ENCODE data around the gene DPP6.

Gene DPP6

GRCh38 chr7:154512121-154512833 lies 460.1 kb downstream of the DPP6 start:
- H3K4me3 ChIP-seq (ENCODE audit: low read depth, low read length) = no peak overlapping the region
- TF ChIP-seq CTCF (IDR thresholded peaks at IDR 0.05; ENCODE audit: low read depth, low read length, missing control alignments) = no peak
- no peak for DNase-seq (ENCODE audit: low read depth)

- TF ChIP-seq CTCF (IDR thresholded peaks at IDR 0.05; ENCODE audit: low read depth, low read length, missing control alignments) = no peak
- no peak overlapping the region for H3K4me3 ChIP-seq (ENCODE audit: low read depth, low read length)
- no peak for DNase-seq (ENCODE audit: low read depth)
Measured at GRCh38 chr7:154517768-154518167, 465.6 kb downstream of the DPP6 start.

DNA sequence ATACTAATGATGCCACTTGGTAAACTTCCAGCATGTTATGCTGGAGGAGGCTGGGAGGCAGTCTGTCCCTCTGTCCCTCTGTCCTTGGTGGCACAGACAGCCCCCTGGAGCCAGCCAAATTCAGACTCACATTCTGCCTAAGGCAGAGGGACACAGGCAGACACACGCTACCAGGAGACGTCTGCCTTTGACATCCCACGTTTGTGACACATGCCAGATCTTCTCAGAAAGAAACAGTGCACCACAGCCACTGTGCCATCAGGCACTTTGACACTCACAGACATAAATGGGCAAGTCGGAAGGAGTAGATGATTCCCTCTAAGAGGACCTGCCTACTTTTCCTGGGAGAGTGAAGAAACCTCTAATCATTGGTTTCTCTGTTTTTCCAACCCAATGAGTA lies 467.0 kb downstream of the DPP6 start:
- no peak for TF ChIP-seq CTCF (IDR thresholded peaks at IDR 0.05; ENCODE audit: low read depth, low read length, missing control alignments)
- no peak for DNase-seq (ENCODE audit: low read depth)
- H3K4me3 ChIP-seq (ENCODE audit: low read depth, low read length) = no peak overlapping the region

GRCh38 chr7:154530136-154530535 lies 477.9 kb downstream of the DPP6 start:
- no peak overlapping the region for H3K4me3 ChIP-seq (ENCODE audit: low read depth, low read length)
- no peak for TF ChIP-seq CTCF (IDR thresholded peaks at IDR 0.05; ENCODE audit: low read depth, low read length, missing control alignments)
- DNase-seq (ENCODE audit: low read depth) = no peak

DNA sequence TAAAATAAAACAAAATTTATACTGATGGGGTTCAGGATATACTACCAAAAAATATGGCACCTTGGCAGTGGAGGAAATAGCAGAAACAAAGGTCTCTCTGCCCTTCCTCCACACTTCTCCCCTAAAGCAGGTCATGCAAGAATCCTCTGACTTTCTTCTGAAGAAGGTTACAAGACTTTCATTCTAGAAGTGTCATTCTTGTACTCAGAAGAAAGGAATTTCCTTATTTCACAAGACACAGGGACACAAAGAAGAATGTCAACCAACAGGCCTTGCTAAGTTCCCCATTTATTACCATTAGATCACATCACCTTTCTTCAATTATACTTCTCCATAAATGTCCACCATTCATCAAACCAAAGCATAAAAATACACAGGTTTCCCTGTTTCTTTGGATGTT lies 480.6 kb downstream of the DPP6 start:
- no peak overlapping the region for H3K4me3 ChIP-seq (ENCODE audit: low read depth, low read length)
- no peak for TF ChIP-seq CTCF (IDR thresholded peaks at IDR 0.05; ENCODE audit: low read depth, low read length, missing control alignments)
- no peak for DNase-seq (ENCODE audit: low read depth)

DNA sequence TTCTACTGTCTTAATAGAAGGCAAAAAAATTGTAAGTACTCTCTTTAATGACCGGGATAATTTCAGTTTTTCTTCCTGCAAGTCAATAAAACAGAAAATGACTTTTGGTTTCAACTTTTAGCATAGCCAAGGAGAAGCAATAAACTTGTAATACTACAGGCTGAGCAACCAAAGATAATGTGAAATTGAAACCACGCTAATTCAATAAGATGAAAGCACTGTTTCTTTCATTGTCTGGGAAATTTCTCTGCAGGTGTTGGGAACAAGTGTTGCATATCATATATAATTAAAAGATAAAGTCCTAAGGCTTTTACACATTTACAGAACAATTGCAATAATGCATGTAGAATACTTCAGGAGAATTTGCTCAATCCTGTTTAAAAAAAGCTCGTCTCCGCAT lies 488.4 kb downstream of the DPP6 start:
- TF ChIP-seq CTCF (IDR thresholded peaks at IDR 0.05; ENCODE audit: low read depth, low read length, missing control alignments) = no peak
- no peak for DNase-seq (ENCODE audit: low read depth)
- H3K4me3 ChIP-seq (ENCODE audit: low read depth, low read length) = no peak overlapping the region

DNA sequence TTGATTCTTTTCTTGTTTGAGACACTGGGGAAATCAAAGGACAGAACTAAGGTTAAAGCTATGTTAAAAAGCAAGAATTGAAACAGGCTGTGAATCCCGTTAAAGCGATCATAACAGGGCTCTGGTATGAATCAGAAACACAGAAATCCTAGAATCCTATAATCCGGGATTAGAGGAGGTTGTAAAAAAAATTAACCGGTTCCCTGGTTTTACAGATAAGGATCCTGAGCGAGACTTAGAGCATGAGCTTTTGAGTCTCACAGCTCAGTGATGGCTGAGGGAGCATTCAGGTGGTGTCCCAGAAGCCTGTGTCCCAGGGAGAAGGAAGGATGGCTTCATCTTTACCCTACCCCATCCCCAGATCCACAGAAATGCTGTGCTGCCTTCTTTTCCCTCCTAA lies 489.4 kb downstream of the DPP6 start:
- DNase-seq (ENCODE audit: low read depth) = no peak
- no peak for TF ChIP-seq CTCF (IDR thresholded peaks at IDR 0.05; ENCODE audit: low read depth, low read length, missing control alignments)
- no peak overlapping the region for H3K4me3 ChIP-seq (ENCODE audit: low read depth, low read length)
